ENCODE results near the gene MRPL2.

MRPL2 gene

GRCh38 chr6:43059168-43060033 is at the start of gene MRPL2, which contains the start of gene KLC4:
TSS of gene MRPL2 (minus strand) at chr6:43059434. CDS start at chr6:43059381, 53 bp downstream.
TSS of gene KLC4 (plus strand) at chr6:43059631. CDS start at chr6:43061336, 1,705 bp downstream.
- DNase-seq (ENCODE audit: low read depth, low spot score): peak; percentile 95

GRCh38 chr6:43107344-43108062 is 48.3 kb upstream of the MRPL2 start:
- DNase-seq (ENCODE audit: low read depth, low spot score): no peak

GRCh38 chr6:43105538-43106222 is 46.4 kb upstream of the MRPL2 start:
- DNase-seq (ENCODE audit: low read depth, low spot score): no peak

GRCh38 chr6:43103253-43103876 is 44.1 kb upstream of the MRPL2 start:
- DNase-seq (ENCODE audit: low read depth, low spot score): no peak

GRCh38 chr6:43101497-43101896 is 42.3 kb upstream of the MRPL2 start:
- DNase-seq (ENCODE audit: low read depth, low spot score): no peak

GRCh38 chr6:43097502-43097901 is 38.3 kb upstream of the MRPL2 start:
- no peak for DNase-seq (ENCODE audit: low read depth, low spot score)

- no peak for DNase-seq (ENCODE audit: low read depth, low spot score)
Measured at GRCh38 chr6:43097098-43097489, 37.9 kb upstream of the MRPL2 start.

GRCh38 chr6:43096451-43097097 is 37.3 kb upstream of the MRPL2 start:
- no peak for DNase-seq (ENCODE audit: low read depth, low spot score)

GRCh38 chr6:43095939-43096338 is 36.7 kb upstream of the MRPL2 start:
- no peak for DNase-seq (ENCODE audit: low read depth, low spot score)

- no peak for DNase-seq (ENCODE audit: low read depth, low spot score)
Measured at GRCh38 chr6:43093436-43094289, 34.4 kb upstream of the MRPL2 start.

GRCh38 chr6:43092635-43093034 is 33.4 kb upstream of the MRPL2 start:
- DNase-seq (ENCODE audit: low read depth, low spot score): no peak

GRCh38 chr6:43091436-43091991 is 32.3 kb upstream of the MRPL2 start:
- no peak for DNase-seq (ENCODE audit: low read depth, low spot score)

GRCh38 chr6:43091020-43091419 is 31.8 kb upstream of the MRPL2 start:
- DNase-seq (ENCODE audit: low read depth, low spot score): no peak

- DNase-seq (ENCODE audit: low read depth, low spot score): no peak
Measured at GRCh38 chr6:43090559-43090956, 31.3 kb upstream of the MRPL2 start.

GRCh38 chr6:43089874-43090558 is 30.8 kb upstream of the MRPL2 start:
- DNase-seq (ENCODE audit: low read depth, low spot score): no peak

- no peak for DNase-seq (ENCODE audit: low read depth, low spot score)
Measured at GRCh38 chr6:43089467-43089866, 30.2 kb upstream of the MRPL2 start.

- no peak for DNase-seq (ENCODE audit: low read depth, low spot score)
Measured at GRCh38 chr6:43088654-43089056, 29.4 kb upstream of the MRPL2 start.

GRCh38 chr6:43086022-43086658 is 26.9 kb upstream of the MRPL2 start:
- DNase-seq (ENCODE audit: low read depth, low spot score): no peak

All from activated naive CD8-positive, alpha-beta T cell treated with anti-CD3 and anti-CD28 coated beads, Interleukin-2, amount 50 U/mL, for 16 hours (primary cell).